HEK293 (cell line): Measurements from ENCODE around the gene WDR74.
A peak's percentile ranks its signal among the peaks of the same experiment; 100 is the strongest.

Experiments used
- OSR2 ChIP-seq: fragments of 450-650 bp; formaldehyde crosslinking; IDR thresholded peaks from 2 replicates; pipeline ENCODE4 v1.5.1; 2016; ENCODE audit warnings: missing biosample characterization, missing genetic modification characterization
- SP2 ChIP-seq: fragments of 450-650 bp; formaldehyde crosslinking; IDR thresholded peaks from 2 replicates; pipeline ENCODE4 v1.5.1; 2016; ENCODE audit warnings: missing biosample characterization, missing genetic modification characterization
- SP7 ChIP-seq: fragments of 450-650 bp; formaldehyde crosslinking; IDR thresholded peaks from 2 replicates; pipeline ENCODE4 v1.5.1; 2016; ENCODE audit warnings: missing biosample characterization, missing genetic modification characterization
- TCF7L2 ChIP-seq: IDR thresholded peaks from 2 replicates; pipeline ENCODE4 v1.6.1; 2011; ENCODE audit warnings: low read depth, mild to moderate bottlenecking, inconsistent platforms, low read length, moderate library complexity, borderline replicate concordance
- YY1 ChIP-seq: fragments of 450-650 bp; formaldehyde crosslinking; IDR thresholded peaks from 2 replicates; pipeline ENCODE4 v1.5.1; 2018; ENCODE audit warnings: missing biosample characterization, missing genetic modification characterization
- YY2 ChIP-seq: fragments of 450-650 bp; formaldehyde crosslinking; IDR thresholded peaks from 2 replicates; pipeline ENCODE4 v1.5.1; 2016; ENCODE audit warnings: missing biosample characterization, missing genetic modification characterization
- ZBTB17 ChIP-seq: fragments of 450-650 bp; formaldehyde crosslinking; IDR thresholded peaks from 2 replicates; pipeline ENCODE4 v1.5.1; 2016; ENCODE audit warnings: missing biosample characterization, missing genetic modification characterization
- ZIC2 ChIP-seq: fragments of 450-650 bp; formaldehyde crosslinking; IDR thresholded peaks from 2 replicates; pipeline ENCODE4 v1.5.1; 2016; ENCODE audit warnings: missing biosample characterization, missing genetic modification characterization
- ZNF16 ChIP-seq: fragments of 450-650 bp; formaldehyde crosslinking; IDR thresholded peaks from 2 replicates; pipeline ENCODE4 v1.5.1; 2016; ENCODE audit warnings: low read depth, missing biosample characterization, missing genetic modification characterization
- ZNF266 ChIP-seq: fragments of 450-650 bp; formaldehyde crosslinking; IDR thresholded peaks from 2 replicates; pipeline ENCODE4 v1.5.1; 2016; ENCODE audit warnings: missing biosample characterization, missing genetic modification characterization, low read depth
- ZNF394 ChIP-seq: fragments of 450-650 bp; formaldehyde crosslinking; IDR thresholded peaks from 2 replicates; pipeline ENCODE4 v1.5.1; 2016; ENCODE audit warnings: missing biosample characterization, missing genetic modification characterization, mild to moderate bottlenecking, moderate library complexity, borderline replicate concordance
- ZNF544 ChIP-seq: fragments of 450-650 bp; formaldehyde crosslinking; IDR thresholded peaks from 2 replicates; pipeline ENCODE4 v1.5.0; 2017; ENCODE audit warnings: missing biosample characterization, missing genetic modification characterization
- ZNF561 ChIP-seq: fragments of 450-650 bp; IDR thresholded peaks from 2 replicates; pipeline ENCODE4 v1.5.1; 2018; ENCODE audit warnings: missing biosample characterization, missing genetic modification characterization, borderline replicate concordance
- ZNF623 ChIP-seq: fragments of 450-650 bp; formaldehyde crosslinking; IDR thresholded peaks from 2 replicates; pipeline ENCODE4 v1.5.1; 2016; ENCODE audit warnings: missing biosample characterization, missing genetic modification characterization
- ZNF624 ChIP-seq: fragments of 450-650 bp; formaldehyde crosslinking; IDR thresholded peaks from 2 replicates; pipeline ENCODE4 v1.5.1; 2017; ENCODE audit warnings: missing biosample characterization, missing genetic modification characterization
- ZNF629 ChIP-seq: fragments of 450-650 bp; formaldehyde crosslinking; IDR thresholded peaks from 2 replicates; pipeline ENCODE4 v1.5.1; 2017; ENCODE audit warnings: missing biosample characterization, missing genetic modification characterization
- ZNF776 ChIP-seq: fragments of 450-650 bp; formaldehyde crosslinking; IDR thresholded peaks from 2 replicates; pipeline ENCODE4 v1.5.0; 2017; ENCODE audit warnings: missing biosample characterization, missing genetic modification characterization, borderline replicate concordance
- ZNF777 ChIP-seq: fragments of 450-650 bp; formaldehyde crosslinking; IDR thresholded peaks from 2 replicates; pipeline ENCODE4 v1.5.1; 2017; ENCODE audit warnings: missing biosample characterization, missing genetic modification characterization, borderline replicate concordance
- ZNF843 ChIP-seq: fragments of 450-650 bp; formaldehyde crosslinking; IDR thresholded peaks from 2 replicates; pipeline ENCODE4 v1.5.1; 2016; ENCODE audit warnings: missing biosample characterization, missing genetic modification characterization
- ZSCAN16 ChIP-seq: fragments of 450-650 bp; formaldehyde crosslinking; IDR thresholded peaks from 2 replicates; pipeline ENCODE4 v1.5.1; 2016; ENCODE audit warnings: missing biosample characterization, missing genetic modification characterization
- TF ChIP-seq, protein P1 (sequence below): fragments of 450-650 bp; formaldehyde crosslinking; IDR thresholded peaks from 2 replicates; pipeline ENCODE4 v1.5.1; 2016; ENCODE audit warnings: missing biosample characterization, missing genetic modification characterization, borderline replicate concordance
- TF ChIP-seq, protein P2 (sequence below): fragments of 450-650 bp; formaldehyde crosslinking; IDR thresholded peaks from 2 replicates; pipeline ENCODE4 v1.5.1; 2016; ENCODE audit warnings: missing biosample characterization, missing genetic modification characterization, borderline replicate concordance
- TF ChIP-seq, protein P3 (sequence below): fragments of 450-650 bp; formaldehyde crosslinking; IDR thresholded peaks from 2 replicates; pipeline ENCODE4 v1.5.1; 2017; ENCODE audit warnings: missing biosample characterization, missing genetic modification characterization
- TF ChIP-seq, protein P4 (sequence below): fragments of 450-650 bp; formaldehyde crosslinking; IDR thresholded peaks from 2 replicates; pipeline ENCODE4 v1.5.1; 2016; ENCODE audit warnings: missing biosample characterization, missing genetic modification characterization
- TF ChIP-seq, protein P5 (sequence below): fragments of 450-650 bp; formaldehyde crosslinking; IDR thresholded peaks from 2 replicates; pipeline ENCODE4 v1.5.1; 2016; ENCODE audit warnings: missing biosample characterization, missing genetic modification characterization
- TF ChIP-seq, protein P6 (sequence below): fragments of 450-650 bp; formaldehyde crosslinking; IDR thresholded peaks from 2 replicates; pipeline ENCODE4 v1.5.1; 2016; ENCODE audit warnings: missing biosample characterization, missing genetic modification characterization

The WDR74 gene

DNA sequence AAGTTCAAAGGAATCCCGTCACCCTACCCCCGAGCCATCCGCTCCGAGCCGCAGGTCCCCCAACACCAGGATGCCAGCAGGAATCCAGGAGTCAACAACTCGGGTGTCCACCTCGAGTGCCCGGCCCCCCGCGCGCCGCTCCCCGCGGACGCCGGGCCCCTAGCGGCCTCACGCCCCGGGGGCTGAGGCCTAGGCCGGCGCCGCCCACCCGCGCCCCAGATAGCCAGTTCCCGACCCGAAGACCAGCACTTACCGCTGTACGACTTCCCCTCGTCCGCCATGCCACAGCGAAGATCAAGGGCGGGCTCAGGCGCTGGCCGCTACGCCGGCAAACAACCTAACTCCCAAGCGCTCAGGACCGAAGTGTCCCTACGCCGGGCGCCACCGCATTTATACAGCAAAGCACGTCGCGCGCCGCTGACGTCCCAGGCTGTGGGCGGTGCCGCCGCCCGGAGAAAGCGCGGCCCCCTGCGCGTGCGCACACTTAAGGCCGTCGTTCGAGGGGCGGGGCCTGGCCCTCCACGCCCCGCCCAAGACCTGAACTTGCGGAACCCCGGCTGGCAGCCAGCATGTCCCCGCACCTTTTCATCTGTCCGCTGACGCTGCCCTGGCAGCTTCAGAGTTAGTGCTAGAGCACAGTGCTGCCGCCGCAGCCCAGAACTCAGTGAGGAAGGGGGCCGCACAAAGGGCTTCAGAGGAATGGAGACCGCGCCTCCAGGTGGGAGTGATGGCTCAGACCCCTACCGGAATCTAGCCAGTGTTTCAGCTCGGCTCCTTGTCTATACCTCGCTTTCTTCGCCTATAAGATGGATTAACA, 34.1 kb downstream of the WDR74 start, which contains the start of gene NXF1 (continued):
- TF ChIP-seq, protein P1, sequence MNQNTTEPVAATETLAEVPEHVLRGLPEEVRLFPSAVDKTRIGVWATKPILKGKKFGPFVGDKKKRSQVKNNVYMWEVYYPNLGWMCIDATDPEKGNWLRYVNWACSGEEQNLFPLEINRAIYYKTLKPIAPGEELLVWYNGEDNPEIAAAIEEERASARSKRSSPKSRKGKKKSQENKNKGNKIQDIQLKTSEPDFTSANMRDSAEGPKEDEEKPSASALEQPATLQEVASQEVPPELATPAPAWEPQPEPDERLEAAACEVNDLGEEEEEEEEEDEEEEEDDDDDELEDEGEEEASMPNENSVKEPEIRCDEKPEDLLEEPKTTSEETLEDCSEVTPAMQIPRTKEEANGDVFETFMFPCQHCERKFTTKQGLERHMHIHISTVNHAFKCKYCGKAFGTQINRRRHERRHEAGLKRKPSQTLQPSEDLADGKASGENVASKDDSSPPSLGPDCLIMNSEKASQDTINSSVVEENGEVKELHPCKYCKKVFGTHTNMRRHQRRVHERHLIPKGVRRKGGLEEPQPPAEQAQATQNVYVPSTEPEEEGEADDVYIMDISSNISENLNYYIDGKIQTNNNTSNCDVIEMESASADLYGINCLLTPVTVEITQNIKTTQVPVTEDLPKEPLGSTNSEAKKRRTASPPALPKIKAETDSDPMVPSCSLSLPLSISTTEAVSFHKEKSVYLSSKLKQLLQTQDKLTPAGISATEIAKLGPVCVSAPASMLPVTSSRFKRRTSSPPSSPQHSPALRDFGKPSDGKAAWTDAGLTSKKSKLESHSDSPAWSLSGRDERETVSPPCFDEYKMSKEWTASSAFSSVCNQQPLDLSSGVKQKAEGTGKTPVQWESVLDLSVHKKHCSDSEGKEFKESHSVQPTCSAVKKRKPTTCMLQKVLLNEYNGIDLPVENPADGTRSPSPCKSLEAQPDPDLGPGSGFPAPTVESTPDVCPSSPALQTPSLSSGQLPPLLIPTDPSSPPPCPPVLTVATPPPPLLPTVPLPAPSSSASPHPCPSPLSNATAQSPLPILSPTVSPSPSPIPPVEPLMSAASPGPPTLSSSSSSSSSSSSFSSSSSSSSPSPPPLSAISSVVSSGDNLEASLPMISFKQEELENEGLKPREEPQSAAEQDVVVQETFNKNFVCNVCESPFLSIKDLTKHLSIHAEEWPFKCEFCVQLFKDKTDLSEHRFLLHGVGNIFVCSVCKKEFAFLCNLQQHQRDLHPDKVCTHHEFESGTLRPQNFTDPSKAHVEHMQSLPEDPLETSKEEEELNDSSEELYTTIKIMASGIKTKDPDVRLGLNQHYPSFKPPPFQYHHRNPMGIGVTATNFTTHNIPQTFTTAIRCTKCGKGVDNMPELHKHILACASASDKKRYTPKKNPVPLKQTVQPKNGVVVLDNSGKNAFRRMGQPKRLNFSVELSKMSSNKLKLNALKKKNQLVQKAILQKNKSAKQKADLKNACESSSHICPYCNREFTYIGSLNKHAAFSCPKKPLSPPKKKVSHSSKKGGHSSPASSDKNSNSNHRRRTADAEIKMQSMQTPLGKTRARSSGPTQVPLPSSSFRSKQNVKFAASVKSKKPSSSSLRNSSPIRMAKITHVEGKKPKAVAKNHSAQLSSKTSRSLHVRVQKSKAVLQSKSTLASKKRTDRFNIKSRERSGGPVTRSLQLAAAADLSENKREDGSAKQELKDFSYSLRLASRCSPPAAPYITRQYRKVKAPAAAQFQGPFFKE: no peak
- TF ChIP-seq ZNF266 (no peak), ZIC2 (tag by site-specific recombination) (peak; percentile 31; the same call in 1 of the 2 replicates), ZNF777 (tag by site-specific recombination) (no peak), OSR2 (tag by site-specific recombination) (no peak), ZNF561 (tag by site-specific recombination) (no peak), TCF7L2 (no peak), ZNF624 (tag by site-specific recombination) (no peak), ZBTB17 (tag by site-specific recombination) (0 out of 2 replicates have a peak, but pooled peaks have one; percentile 4), ZNF843 (tag by site-specific recombination) (no peak), ZSCAN16 (tag by site-specific recombination) (no peak), SP2 (tag by site-specific recombination) (peak; percentile 84), ZNF394 (tag by site-specific recombination) (peak; percentile 28; the same call in 1 of the 2 replicates), YY2 (tag by site-specific recombination) (peak; percentile 80), ZNF623 (tag by site-specific recombination) (no peak), SP7 (tag by site-specific recombination) (peak; percentile 29; the same call in 1 of the 2 replicates), ZNF16 (tag by site-specific recombination) (no peak), ZNF544 (tag by site-specific recombination) (no peak), ZNF629 (tag by site-specific recombination) (peak; percentile 75), YY1 (tag by site-specific recombination) (peak; percentile 57; the same call in 1 of the 2 replicates), ZNF776 (tag by site-specific recombination) (no peak)
- TF ChIP-seq, protein P2, sequence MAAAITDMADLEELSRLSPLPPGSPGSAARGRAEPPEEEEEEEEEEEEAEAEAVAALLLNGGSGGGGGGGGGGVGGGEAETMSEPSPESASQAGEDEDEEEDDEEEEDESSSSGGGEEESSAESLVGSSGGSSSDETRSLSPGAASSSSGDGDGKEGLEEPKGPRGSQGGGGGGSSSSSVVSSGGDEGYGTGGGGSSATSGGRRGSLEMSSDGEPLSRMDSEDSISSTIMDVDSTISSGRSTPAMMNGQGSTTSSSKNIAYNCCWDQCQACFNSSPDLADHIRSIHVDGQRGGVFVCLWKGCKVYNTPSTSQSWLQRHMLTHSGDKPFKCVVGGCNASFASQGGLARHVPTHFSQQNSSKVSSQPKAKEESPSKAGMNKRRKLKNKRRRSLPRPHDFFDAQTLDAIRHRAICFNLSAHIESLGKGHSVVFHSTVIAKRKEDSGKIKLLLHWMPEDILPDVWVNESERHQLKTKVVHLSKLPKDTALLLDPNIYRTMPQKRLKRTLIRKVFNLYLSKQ (tag by site-specific recombination): no peak
- TF ChIP-seq, protein P3, sequence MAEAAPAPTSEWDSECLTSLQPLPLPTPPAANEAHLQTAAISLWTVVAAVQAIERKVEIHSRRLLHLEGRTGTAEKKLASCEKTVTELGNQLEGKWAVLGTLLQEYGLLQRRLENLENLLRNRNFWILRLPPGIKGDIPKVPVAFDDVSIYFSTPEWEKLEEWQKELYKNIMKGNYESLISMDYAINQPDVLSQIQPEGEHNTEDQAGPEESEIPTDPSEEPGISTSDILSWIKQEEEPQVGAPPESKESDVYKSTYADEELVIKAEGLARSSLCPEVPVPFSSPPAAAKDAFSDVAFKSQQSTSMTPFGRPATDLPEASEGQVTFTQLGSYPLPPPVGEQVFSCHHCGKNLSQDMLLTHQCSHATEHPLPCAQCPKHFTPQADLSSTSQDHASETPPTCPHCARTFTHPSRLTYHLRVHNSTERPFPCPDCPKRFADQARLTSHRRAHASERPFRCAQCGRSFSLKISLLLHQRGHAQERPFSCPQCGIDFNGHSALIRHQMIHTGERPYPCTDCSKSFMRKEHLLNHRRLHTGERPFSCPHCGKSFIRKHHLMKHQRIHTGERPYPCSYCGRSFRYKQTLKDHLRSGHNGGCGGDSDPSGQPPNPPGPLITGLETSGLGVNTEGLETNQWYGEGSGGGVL (tag by site-specific recombination): no peak
- TF ChIP-seq, protein P4, sequence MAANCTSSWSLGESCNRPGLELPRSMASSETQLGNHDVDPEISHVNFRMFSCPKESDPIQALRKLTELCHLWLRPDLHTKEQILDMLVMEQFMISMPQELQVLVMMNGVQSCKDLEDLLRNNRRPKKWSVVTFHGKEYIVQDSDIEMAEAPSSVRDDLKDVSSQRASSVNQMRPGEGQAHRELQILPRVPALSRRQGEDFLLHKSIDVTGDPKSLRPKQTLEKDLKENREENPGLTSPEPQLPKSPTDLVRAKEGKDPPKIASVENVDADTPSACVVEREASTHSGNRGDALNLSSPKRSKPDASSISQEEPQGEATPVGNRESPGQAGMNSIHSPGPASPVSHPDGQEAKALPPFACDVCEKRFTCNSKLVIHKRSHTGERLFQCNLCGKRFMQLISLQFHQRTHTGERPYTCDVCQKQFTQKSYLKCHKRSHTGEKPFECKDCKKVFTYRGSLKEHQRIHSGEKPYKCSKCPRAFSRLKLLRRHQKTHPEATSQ (tag by site-specific recombination): peak; percentile 89
- TF ChIP-seq, protein P5, sequence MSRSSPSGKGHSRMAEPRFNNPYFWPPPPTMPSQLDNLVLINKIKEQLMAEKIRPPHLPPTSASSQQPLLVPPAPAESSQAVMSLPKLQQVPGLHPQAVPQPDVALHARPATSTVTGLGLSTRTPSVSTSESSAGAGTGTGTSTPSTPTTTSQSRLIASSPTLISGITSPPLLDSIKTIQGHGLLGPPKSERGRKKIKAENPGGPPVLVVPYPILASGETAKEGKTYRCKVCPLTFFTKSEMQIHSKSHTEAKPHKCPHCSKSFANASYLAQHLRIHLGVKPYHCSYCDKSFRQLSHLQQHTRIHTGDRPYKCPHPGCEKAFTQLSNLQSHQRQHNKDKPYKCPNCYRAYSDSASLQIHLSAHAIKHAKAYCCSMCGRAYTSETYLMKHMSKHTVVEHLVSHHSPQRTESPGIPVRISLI (tag by site-specific recombination): no peak
- TF ChIP-seq, protein P6, sequence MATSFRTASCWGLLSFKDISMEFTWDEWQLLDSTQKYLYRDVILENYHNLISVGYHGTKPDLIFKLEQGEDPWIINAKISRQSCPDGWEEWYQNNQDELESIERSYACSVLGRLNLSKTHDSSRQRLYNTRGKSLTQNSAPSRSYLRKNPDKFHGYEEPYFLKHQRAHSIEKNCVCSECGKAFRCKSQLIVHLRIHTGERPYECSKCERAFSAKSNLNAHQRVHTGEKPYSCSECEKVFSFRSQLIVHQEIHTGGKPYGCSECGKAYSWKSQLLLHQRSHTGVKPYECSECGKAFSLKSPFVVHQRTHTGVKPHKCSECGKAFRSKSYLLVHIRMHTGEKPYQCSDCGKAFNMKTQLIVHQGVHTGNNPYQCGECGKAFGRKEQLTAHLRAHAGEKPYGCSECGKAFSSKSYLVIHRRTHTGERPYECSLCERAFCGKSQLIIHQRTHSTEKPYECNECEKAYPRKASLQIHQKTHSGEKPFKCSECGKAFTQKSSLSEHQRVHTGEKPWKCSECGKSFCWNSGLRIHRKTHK (tag by site-specific recombination): no peak
